PFSK-1 (cell line): Measurements from ENCODE around the gene FBN3.

Source experiments
- SIN3A ChIP-seq: IDR thresholded peaks from 2 replicates; pipeline ENCODE4 v1.6.1; 2012; ENCODE audit warnings: mild to moderate bottlenecking, low read length, moderate library complexity, borderline replicate concordance; ENCODE audit not compliant: insufficient read depth
- TAF1 ChIP-seq: IDR thresholded peaks from 2 replicates; pipeline ENCODE4 v1.6.1; 2012; ENCODE audit warnings: low read length, control low read depth, borderline replicate concordance; ENCODE audit not compliant: insufficient read depth

- TF ChIP-seq SIN3A: no peak
- TF ChIP-seq TAF1: no peak
Observed at GRCh38 chr19:8116437-8117293, 32.7 kb downstream of the FBN3 start.
